Measurements from ENCODE around the gene GMFB. TPM values are rescaled to one million over a fixed set of nuclear protein-coding genes. Genes with fewer than 3 reads are reported as not detected.

The GMFB gene
- total and polyA plus RNA-seq, 9 of the 15 experiments (the other 6 are each of a cell fraction or from before 2014, with no cell fraction given) = 14.0 to 31.7 (median 20.5) TPM

DNA sequence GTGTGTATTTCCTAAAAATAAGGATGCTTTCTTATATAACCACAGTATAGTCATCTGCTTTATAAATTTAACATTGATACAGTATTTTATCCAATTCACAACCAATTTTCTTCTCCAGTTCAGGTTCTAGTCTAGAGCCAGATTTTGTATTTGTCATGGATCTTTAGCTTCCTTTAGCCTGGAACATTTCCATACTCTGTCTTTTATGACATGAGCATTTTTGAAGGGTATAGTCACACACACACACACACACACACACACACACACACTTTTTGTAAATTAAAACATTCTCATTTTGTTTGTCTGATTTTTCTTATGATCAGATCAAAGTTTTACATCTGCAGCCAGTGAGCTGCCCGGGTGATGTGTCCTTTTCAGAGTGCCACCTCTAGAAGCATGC is 46.3 kb upstream of the GMFB start (continued):
- TF ChIP-seq PHF21A (IDR thresholded peaks at IDR 0.05; ENCODE audit: borderline replicate concordance, low read depth) (no peak), RBM39 (optimal IDR thresholded peaks at IDR 0.05; ENCODE audit: low read depth, low read length) (no peak), PREB (CRISPR knock-in tag; IDR thresholded peaks at IDR 0.05) (no peak), SRSF1 (IDR thresholded peaks at IDR 0.05; ENCODE audit: low read depth, low read length) (no peak), SNRNP70 (optimal IDR thresholded peaks at IDR 0.05; ENCODE audit: low read depth, low read length) (no peak), CBFB (CRISPR knock-in tag; IDR thresholded peaks at IDR 0.05) (no peak)
- TF ChIP-seq, protein P1, sequence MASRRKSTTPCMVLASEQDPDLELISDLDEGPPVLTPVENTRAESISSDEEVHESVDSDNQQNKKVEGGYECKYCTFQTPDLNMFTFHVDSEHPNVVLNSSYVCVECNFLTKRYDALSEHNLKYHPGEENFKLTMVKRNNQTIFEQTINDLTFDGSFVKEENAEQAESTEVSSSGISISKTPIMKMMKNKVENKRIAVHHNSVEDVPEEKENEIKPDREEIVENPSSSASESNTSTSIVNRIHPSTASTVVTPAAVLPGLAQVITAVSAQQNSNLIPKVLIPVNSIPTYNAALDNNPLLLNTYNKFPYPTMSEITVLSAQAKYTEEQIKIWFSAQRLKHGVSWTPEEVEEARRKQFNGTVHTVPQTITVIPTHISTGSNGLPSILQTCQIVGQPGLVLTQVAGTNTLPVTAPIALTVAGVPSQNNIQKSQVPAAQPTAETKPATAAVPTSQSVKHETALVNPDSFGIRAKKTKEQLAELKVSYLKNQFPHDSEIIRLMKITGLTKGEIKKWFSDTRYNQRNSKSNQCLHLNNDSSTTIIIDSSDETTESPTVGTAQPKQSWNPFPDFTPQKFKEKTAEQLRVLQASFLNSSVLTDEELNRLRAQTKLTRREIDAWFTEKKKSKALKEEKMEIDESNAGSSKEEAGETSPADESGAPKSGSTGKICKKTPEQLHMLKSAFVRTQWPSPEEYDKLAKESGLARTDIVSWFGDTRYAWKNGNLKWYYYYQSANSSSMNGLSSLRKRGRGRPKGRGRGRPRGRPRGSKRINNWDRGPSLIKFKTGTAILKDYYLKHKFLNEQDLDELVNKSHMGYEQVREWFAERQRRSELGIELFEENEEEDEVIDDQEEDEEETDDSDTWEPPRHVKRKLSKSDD (conservative IDR thresholded peaks at IDR 0.05; ENCODE audit: low read length) = no peak
- TF ChIP-seq, protein P2, sequence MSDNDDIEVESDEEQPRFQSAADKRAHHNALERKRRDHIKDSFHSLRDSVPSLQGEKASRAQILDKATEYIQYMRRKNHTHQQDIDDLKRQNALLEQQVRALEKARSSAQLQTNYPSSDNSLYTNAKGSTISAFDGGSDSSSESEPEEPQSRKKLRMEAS (CRISPR knock-in tag; IDR thresholded peaks at IDR 0.05) = no peak
